GM10847 (cell line): Measurements from ENCODE around the gene DACH1.

Experiments
- POLR2A ChIP-seq: IDR thresholded peaks from 2 replicates; pipeline ENCODE4 v1.6.1; 2011; ENCODE audit not compliant: insufficient read length; ENCODE audit errors: extremely low read depth

The DACH1 gene

DNA sequence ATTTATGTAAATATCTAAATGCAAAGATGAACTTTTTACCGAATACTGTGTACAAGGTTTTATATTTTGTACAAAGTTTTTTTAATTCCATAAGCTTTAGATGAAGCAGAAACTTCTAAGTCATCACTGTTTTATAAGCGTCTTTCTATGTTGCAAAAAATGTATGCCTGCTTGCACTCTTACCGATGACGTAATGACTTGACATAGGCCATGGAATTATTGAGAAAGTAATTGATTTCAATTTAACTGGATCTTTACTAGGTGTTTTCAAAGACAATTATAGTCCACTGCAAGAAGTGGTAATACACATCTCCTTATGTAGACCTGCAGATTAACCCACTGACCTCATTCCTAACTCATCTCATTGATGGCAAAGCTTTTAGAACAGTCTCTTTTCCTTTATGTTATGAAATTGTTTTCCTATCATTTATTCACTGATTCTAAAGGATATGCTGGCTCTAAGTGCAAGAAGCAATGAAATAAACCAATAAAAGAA lies 10.4 kb downstream of the DACH1 start:
- TF ChIP-seq POLR2A, result no peak

- no peak for TF ChIP-seq POLR2A
These were observed 12.6 kb downstream of the DACH1 start for GRCh38 chr13:71854401-71854800.

DNA sequence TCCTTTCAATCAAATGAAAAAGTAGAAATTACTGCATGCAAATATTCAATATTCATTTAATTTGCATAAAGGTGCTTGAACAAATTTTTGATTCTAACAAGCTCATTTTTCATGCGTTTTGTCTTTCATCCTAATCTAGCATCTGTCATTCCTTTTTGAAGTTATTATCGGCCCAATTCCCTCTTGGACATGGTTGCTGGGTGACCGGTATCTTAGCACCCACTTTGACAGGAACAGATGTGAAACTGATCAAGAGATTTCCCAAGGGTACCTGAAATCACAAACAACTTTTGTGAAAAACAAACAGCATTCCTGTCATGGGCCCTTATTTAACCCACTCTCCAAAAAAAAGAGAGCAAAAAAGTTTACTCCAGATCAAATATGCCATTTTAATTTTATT lies 13.3 kb downstream of the DACH1 start:
- TF ChIP-seq POLR2A, result no peak

DNA sequence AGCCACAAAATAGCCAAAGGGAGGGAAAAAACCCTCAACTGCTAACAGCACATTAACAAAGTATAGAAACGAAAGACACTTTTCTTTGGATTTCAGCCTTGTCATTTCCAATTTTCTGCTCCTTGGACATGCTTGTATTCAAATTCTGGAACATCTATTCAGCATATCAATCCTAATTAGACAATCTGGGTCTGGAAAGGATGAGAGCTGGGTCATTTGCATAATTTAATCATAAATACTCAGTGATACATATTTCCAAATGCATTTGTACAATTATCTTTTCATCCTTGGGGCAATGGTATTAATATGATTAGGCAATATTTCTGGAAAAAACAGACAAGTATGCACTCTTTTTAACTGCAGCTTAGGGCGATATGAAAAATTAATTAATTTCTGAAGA lies 14.3 kb downstream of the DACH1 start:
- no peak for TF ChIP-seq POLR2A

DNA sequence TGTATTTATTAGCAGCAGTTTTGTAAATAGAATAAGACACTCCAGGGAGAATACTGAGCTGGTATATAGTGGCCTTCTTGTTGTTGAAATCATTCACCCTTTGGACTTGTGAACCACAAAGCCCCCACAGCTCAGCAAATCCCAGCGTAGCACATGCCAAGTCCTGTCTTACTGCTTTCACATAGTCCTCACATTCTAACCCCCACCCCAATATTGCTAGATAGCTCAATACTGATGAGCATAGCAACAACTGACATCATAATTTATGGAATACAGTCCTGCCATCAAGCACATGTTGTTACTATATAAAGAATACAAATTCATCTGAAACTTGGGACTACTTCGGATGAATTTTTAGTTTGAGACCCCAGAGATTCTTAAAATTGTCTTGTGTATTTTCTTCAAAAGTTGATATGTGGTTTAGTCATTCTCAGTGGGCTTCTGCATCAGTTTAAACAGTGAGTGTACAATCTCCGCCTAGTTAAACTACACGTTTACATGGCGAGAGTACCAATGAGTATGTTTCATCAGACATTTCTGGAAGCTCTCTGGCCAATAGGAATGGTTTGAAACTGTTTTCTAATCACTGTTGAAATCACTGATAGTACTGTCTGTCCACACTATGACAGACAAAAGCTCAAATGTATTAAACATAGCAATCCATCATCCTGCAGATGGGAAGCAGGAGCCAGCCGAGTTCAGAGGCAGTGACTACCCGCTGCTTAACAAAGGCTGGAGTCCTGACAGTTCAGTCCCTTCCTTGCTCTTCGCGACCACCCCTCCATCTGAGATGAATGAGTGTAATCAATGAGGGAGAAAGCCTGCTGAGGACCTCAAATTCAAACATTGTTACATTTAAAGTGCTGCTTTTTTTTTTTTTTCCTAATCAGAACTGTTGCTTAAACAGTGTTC lies 15.2 kb downstream of the DACH1 start:
- TF ChIP-seq POLR2A, result no peak

- no peak for TF ChIP-seq POLR2A
These were observed 25.0 kb downstream of the DACH1 start for GRCh38 chr13:71842003-71842402.

GRCh38 chr13:71838842-71839241 lies 28.2 kb downstream of the DACH1 start:
- TF ChIP-seq POLR2A, result no peak

DNA sequence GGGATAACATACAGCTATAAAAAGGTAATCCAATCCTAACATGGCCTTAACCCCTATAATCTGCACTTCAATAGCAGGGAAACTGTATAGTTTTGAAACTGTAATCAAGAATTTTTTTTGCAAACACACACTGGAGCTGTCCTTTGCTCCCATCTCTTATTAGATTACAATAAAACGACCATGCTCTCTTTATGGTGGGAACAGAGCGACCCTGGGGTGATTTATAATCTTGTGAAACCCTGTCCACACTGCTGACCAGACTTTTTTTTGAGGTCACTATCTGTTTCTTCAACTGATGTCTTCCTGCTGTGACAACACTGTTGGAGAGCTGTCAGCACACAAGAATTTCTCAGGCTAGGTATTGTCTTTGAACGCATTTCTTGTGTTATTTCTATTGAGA lies 35.3 kb downstream of the DACH1 start:
- no peak for TF ChIP-seq POLR2A

GRCh38 chr13:71830736-71831135 lies 36.3 kb downstream of the DACH1 start:
- no peak for TF ChIP-seq POLR2A

DNA sequence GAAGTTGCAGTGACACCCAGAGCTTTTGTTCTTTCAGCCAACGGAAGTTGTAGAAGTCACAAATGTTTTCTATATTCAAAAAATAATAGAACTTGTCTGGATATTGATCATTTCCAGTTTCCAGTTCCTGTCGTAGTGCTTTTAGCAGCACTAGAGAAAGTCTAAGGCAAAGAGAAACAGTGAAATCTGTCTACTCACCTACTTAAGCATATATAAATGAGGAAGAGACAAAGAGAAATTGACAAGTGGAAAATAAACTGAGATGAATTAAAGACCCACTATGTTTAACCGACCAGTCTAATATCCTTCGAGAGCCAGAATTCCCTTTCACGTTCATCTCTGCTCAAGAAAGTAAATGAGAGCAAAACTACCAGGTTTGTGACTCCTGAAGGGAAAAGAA lies 36.7 kb downstream of the DACH1 start:
- TF ChIP-seq POLR2A, result no peak

- TF ChIP-seq POLR2A, result no peak
These were observed 37.5 kb downstream of the DACH1 start for GRCh38 chr13:71829547-71829946.

- no peak for TF ChIP-seq POLR2A
These were observed 38.4 kb downstream of the DACH1 start for GRCh38 chr13:71828564-71828963.

- TF ChIP-seq POLR2A, result no peak
These were observed 38.9 kb downstream of the DACH1 start for GRCh38 chr13:71828117-71828516.

DNA sequence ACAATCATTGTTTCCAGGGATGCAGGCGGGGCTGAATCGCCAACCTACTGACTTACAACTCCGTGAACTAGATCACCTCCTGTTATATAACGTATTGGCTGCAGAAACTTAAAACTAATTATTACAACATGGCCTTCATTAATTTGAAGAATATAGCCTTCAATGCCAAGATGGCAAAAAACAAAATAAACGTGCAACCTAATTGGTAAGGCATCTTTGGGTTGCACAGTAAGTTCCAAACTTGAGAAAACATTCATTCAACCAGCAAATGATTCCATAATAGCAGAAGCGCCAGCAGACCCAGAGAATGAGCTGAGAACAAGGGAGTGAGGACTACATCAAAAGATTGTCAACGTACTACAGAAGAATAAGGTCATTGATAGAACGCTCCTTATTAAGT lies 39.8 kb downstream of the DACH1 start:
- TF ChIP-seq POLR2A, result no peak

DNA sequence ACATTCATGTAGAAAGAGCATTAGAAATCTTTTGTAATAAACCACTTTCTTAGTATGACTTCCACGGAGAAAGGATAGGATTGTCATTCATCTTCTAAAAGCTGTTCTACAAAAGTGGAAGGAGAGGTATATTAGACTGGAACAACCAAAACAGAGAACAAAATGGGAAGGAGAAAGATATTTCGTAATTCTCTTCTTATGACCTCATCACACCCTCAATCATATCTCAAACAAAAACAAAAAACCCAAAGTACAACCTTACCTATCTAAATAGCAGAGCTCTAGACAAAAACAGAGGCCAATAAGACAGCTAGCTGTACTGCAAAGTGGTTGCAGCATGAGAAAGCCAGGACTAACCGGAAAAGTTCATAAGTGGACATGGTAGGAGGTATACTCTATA lies 46.3 kb downstream of the DACH1 start:
- no peak for TF ChIP-seq POLR2A

- no peak for TF ChIP-seq POLR2A
These were observed 49.7 kb downstream of the DACH1 start for GRCh38 chr13:71817335-71817734.
